ENCODE results near the gene USP2.
A peak's percentile ranks its signal among the peaks of the same experiment; 100 is the strongest.

The USP2 gene, protein sequence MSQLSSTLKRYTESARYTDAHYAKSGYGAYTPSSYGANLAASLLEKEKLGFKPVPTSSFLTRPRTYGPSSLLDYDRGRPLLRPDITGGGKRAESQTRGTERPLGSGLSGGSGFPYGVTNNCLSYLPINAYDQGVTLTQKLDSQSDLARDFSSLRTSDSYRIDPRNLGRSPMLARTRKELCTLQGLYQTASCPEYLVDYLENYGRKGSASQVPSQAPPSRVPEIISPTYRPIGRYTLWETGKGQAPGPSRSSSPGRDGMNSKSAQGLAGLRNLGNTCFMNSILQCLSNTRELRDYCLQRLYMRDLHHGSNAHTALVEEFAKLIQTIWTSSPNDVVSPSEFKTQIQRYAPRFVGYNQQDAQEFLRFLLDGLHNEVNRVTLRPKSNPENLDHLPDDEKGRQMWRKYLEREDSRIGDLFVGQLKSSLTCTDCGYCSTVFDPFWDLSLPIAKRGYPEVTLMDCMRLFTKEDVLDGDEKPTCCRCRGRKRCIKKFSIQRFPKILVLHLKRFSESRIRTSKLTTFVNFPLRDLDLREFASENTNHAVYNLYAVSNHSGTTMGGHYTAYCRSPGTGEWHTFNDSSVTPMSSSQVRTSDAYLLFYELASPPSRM

DNA sequence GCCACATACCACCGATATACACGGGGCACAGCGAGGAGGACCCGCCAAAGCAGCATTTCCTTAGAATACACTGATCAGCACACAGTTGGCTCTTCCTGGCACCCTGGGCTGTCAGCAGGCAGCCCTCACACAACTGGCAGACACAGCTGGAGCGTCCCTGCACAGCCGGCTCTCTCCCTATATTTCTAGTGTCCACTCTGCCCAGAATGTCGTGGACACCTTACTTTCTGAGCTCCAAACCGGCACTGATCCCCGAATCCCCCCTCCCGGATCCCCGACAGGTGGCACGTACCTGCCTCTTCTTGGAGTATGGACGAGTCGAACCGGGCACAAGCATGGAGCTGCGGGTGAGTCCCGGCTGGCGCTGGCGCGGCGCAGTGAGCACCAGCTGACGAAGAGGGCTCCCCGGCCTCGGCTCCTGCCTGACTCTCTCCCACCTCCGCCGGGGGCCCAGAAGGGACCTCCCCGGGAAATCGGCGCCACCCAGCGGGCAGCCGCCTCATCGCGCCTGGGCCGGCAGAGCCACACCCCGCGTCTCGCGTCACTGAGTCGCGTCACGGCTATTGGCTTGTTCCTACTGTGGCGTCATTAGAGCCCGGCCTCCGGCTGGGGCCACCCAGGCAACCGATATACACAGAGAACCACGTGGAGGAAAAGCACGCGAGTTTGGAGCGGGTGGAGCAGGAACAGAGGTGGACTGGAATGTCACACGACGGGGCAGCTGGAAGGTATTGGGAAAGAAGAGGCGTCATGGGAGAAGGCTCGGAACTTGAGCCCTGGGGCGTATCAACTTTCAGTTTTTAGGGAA, at the start of gene USP2:
Gene USP2, minus strand, starts transcription at position 510 of the 808 bp plus-strand sequence. CDS start 8,210 bp downstream, outside the sequence.
- H3K36me3 ChIP-seq = no peaks in the 10 kb centered on the region
- H3K4me2 ChIP-seq = peak within 1 kb of the TSS; percentile 93
- no peaks in the 10 kb centered on the region for H4K20me1 ChIP-seq
- no peak for TF ChIP-seq Cebpa-rat (IDR thresholded peaks at IDR 0.05)
- no peak within 1 kb of the TSS for H3K27ac ChIP-seq
- no peaks in the 10 kb centered on the region for H3K27me3 ChIP-seq
- peak within 1 kb of the TSS; percentile 70 for H3K4me3 ChIP-seq
- peaks cover 37% of the 10 kb centered on the region for H3K4me1 ChIP-seq
- no peaks in the 10 kb centered on the region for H3K9me3 ChIP-seq
- peak within 1 kb of the TSS; percentile 73 for H3K9ac ChIP-seq

DNA sequence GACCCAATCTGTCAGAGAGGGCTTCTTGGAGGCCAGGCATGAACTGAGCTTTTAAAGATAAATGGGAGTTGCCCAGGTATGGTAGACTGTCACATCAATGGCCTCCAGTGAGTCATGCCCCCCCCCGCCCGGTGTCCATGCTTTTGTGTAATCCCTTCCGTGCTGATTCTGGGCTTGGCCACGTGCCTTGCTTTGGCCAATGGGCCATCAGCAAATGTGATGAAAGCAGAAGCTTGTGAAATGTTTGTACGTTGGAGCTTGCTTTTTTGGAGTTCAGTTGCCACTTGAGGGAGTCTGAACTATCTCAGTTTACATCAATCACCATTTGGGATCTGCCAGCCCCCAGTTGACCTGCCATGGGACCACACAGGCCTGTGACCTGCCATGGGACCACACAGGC, 45.8 kb upstream of the USP2 start:
- no peak overlapping the region for H3K9ac ChIP-seq
- no peak overlapping the region for H3K27ac ChIP-seq
- H4K20me1 ChIP-seq = peaks cover 12% of the 10 kb centered on the region
- H3K9me3 ChIP-seq = peaks cover 13% of the 10 kb centered on the region
- H3K27me3 ChIP-seq = peaks cover 29% of the 10 kb centered on the region
- no peak overlapping the region for H3K4me3 ChIP-seq
- H3K4me1 ChIP-seq = peaks cover 9% of the 10 kb centered on the region
- no peaks in the 10 kb centered on the region for H3K36me3 ChIP-seq
- H3K4me2 ChIP-seq = no peak overlapping the region
- no peak for TF ChIP-seq Cebpa-rat (IDR thresholded peaks at IDR 0.05)

DNA sequence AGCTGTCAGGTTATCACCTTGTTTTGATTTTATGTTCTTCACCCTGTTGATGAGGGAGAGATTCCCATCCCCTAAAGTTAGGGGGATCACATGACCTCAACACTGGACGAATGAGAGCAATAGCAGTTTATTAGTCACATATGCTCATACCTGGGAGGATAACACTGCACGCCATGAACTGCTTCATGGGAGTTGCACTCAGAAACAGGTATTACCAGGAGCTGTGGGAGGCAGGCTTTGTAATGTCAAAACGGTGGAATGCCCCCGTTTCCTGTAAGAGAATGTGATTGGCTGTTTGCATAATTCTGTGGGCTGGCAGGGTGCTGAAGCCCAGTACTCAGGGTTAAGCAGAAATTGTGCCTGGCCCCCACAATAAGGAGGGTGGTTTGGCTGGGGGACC, 44.7 kb upstream of the USP2 start:
- peaks cover 13% of the 10 kb centered on the region for H3K9me3 ChIP-seq
- H3K27ac ChIP-seq = no peak overlapping the region
- TF ChIP-seq Cebpa-rat (IDR thresholded peaks at IDR 0.05) = no peak
- no peaks in the 10 kb centered on the region for H3K36me3 ChIP-seq
- no peak overlapping the region for H3K9ac ChIP-seq
- peaks cover 40% of the 10 kb centered on the region for H3K27me3 ChIP-seq
- peaks cover 22% of the 10 kb centered on the region for H4K20me1 ChIP-seq
- peaks cover 16% of the 10 kb centered on the region for H3K4me1 ChIP-seq
- H3K4me3 ChIP-seq = no peak overlapping the region
- H3K4me2 ChIP-seq = no peak overlapping the region

DNA sequence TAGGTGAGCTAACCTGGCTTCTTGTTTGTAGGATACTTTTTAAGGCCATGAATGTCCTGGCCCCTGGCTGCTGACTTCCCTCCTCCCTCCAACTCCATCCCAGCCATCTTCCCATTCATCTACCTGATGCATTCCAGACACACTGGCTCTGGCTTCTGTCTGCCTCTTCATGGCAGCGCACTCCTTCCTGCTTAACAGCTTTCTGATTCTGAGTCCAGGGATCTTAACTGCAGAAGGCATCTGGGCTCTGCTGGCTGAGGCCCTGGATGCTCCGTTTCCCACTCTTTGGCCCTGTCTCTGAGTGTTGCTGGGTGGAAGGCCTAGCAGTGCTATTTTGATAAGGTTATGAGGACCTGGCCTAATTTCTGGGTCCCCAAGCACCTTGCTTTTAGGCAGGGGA, 43.3 kb upstream of the USP2 start:
- H4K20me1 ChIP-seq = peaks cover 28% of the 10 kb centered on the region
- no peak overlapping the region for H3K27ac ChIP-seq
- H3K4me1 ChIP-seq = peaks cover 16% of the 10 kb centered on the region
- H3K9ac ChIP-seq = no peak overlapping the region
- peaks cover 54% of the 10 kb centered on the region for H3K27me3 ChIP-seq
- no peak for TF ChIP-seq Cebpa-rat (IDR thresholded peaks at IDR 0.05)
- H3K4me2 ChIP-seq = no peak overlapping the region
- peaks cover 13% of the 10 kb centered on the region for H3K9me3 ChIP-seq
- H3K4me3 ChIP-seq = no peak overlapping the region
- no peaks in the 10 kb centered on the region for H3K36me3 ChIP-seq

DNA sequence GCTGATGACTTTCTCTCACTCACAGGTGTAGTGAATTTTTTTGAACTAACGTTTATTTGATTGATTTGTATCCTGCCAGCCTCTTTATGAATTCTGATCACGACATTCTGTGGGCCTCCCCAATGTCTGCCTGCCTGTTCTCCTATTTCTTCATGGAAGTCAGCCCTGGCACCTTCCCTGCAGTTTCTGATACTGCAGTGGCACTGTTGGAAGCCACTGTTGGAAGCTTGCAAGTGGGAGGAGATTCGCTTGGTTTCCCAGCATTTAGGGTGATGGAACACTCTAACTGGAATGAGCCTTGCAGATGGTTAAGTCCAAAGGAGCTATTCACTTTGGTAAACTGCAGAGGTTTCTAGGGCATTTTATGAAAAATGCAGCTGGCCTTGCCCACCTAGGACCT, 42.8 kb upstream of the USP2 start:
- H3K9me3 ChIP-seq = peaks cover 8% of the 10 kb centered on the region
- no peaks in the 10 kb centered on the region for H3K36me3 ChIP-seq
- H3K4me3 ChIP-seq = no peak overlapping the region
- peaks cover 59% of the 10 kb centered on the region for H3K27me3 ChIP-seq
- peaks cover 16% of the 10 kb centered on the region for H3K4me1 ChIP-seq
- no peak overlapping the region for H3K27ac ChIP-seq
- H3K9ac ChIP-seq = no peak overlapping the region
- H4K20me1 ChIP-seq = peaks cover 28% of the 10 kb centered on the region
- no peak overlapping the region for H3K4me2 ChIP-seq
- no peak for TF ChIP-seq Cebpa-rat (IDR thresholded peaks at IDR 0.05)

DNA sequence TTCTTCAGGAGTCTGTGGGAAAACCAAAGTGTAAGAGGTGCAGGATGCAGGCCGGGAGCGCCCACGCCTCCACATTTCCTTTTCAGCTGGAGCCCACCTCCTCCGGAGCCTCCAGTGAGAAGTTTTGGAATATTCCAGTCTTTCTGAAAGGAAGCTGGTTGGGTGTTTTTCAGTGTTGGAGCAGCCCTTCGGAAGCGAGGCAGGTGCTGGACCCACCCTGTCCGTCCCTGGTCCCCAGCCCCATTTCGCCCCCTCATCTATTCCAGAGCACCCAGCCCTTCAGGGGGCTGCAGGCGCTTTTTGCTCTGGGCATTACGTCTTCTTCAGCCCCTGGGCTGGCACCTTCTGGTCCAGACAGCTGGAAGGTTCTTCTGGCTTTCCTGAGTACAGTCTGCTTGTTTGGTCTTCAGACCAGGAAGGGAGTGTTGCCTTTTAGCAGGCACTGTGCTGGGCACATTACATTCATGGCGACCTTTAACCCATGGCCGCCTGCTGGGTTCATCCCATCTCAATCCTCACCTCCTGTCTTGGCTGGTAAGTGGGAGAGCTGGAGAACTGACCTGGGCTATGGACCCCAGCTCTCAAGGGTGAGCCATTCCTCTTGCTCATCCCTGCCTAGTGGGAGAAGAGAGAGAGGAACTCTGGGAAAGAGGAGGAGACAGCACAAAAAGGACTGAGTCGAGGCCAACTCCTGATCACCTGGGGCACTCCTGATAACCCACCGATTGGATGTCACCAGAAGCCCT, 42.2 kb upstream of the USP2 start:
- Histone ChIP-seq H3K9me3 (peaks cover 2% of the 10 kb centered on the region), H3K4me1 (peaks cover 16% of the 10 kb centered on the region), H3K36me3 (no peaks in the 10 kb centered on the region), H3K9ac (no peak overlapping the region), H4K20me1 (peaks cover 28% of the 10 kb centered on the region), H3K27me3 (peaks cover 59% of the 10 kb centered on the region), H3K27ac (no peak overlapping the region), H3K4me3 (0 out of 2 replicates have a peak overlapping the region, but pooled peaks have one; percentile 62), H3K4me2 (peak overlapping the region; percentile 73)
- TF ChIP-seq Cebpa-rat (IDR thresholded peaks at IDR 0.05) = no peak

DNA sequence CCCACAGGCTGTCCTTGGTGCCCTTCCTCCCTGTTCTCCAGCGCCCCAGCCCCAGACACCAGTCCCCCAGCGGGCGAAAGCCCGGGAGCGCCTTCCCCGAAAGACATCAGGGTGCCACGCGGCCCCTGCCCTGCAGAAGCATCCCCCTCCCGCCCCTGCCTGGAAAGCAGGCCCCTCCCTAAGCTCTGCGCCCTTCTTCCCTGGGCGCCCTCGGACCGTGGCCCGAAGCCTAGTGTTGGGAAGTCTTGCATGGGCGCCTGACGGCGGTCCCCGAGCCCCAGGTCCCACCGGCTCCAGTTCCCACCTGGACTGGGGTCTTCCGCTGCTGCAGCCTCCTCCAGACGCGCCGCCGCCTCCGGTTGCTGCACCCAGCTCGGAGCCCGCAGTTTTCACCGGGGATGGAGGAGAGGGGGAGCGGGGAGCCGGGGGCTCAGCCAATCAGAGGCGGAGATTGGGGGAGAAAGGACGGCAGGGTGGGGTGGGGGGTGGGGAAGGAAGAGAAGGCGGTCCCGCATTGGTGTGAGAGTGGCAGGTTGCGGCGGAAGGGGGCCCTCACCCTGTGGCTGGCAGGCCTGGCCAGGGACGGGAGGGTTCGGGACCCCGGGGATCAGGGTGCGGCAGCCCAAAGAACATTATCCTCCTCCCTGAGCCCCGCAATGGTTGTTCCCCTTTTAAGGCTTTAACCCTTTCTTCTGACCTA, 41.5 kb upstream of the USP2 start, which contains the start of gene THY1:
Gene THY1, minus strand, starts transcription at position 364 of the 700 bp plus-strand sequence. CDS start 2,267 bp downstream, outside the sequence.
- Histone ChIP-seq H3K27me3 (peaks cover 59% of the 10 kb centered on the region), H3K4me3 (peak within 1 kb of the TSS; percentile 62), H3K9me3 (no peaks in the 10 kb centered on the region), H3K4me2 (peak within 1 kb of the TSS; percentile 73), H3K4me1 (peaks cover 16% of the 10 kb centered on the region), H3K9ac (0 out of 2 replicates have a peak within 1 kb of the TSS, but pooled peaks have one; percentile 19), H3K36me3 (no peaks in the 10 kb centered on the region), H3K27ac (no peak within 1 kb of the TSS), H4K20me1 (peaks cover 28% of the 10 kb centered on the region)
- no peak for TF ChIP-seq Cebpa-rat (IDR thresholded peaks at IDR 0.05)

DNA sequence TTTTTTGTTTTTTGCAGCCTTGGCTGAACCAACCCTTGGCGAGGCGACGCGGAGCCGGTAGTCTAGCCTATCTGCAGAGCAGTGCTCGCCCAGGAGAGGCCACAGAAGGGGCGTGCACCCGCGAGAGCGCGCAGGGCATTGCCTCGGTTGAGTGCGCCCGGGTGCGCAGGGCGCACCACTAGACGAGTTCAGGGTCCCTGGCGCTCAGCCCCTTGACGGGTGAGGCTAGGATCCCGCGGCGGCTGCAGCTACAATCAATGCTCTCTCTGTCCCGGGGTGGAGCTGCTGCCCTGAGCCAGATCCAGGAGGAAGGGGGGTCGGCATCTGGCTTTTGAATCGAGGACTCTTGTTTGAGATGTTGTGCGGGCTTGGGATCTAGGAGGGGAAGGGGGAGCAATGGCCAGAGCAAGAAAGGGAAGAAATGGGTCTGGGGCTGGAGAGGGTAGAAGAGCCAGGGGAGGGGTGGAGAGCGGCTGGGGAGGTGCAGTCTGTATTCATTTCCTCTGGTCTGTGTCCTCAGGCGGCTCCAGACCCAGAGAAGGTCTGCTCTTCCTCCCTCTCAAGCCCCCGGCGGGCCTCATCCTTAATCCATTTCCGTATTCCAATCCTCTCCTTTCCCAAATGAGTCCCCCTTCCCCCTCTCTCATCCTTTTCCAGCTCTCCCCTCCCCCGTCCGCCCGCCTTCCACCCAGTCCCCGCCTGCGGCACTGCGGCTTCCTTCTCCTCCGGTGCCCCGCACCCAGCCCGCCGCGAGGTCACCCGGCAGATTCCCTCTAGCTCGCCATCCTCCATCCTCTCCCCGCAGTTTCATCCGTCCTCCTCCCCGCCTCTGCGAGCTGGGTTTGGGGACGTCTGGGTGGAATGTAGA, 40.7 kb upstream of the USP2 start:
- 0 out of 2 replicates have a peak overlapping the region, but pooled peaks have one; percentile 19 for H3K9ac ChIP-seq
- peaks cover 28% of the 10 kb centered on the region for H4K20me1 ChIP-seq
- TF ChIP-seq Cebpa-rat (IDR thresholded peaks at IDR 0.05) = no peak
- peaks cover 16% of the 10 kb centered on the region for H3K4me1 ChIP-seq
- H3K27me3 ChIP-seq = peaks cover 59% of the 10 kb centered on the region
- H3K9me3 ChIP-seq = no peaks in the 10 kb centered on the region
- H3K4me2 ChIP-seq = peak overlapping the region; percentile 73
- H3K4me3 ChIP-seq = peak overlapping the region; percentile 62
- no peaks in the 10 kb centered on the region for H3K36me3 ChIP-seq
- H3K27ac ChIP-seq = no peak overlapping the region
